ENCODE data around the gene SIDT1.
A peak's percentile ranks its signal among the peaks of the same experiment; 100 is the strongest.

The SIDT1 gene

DNA sequence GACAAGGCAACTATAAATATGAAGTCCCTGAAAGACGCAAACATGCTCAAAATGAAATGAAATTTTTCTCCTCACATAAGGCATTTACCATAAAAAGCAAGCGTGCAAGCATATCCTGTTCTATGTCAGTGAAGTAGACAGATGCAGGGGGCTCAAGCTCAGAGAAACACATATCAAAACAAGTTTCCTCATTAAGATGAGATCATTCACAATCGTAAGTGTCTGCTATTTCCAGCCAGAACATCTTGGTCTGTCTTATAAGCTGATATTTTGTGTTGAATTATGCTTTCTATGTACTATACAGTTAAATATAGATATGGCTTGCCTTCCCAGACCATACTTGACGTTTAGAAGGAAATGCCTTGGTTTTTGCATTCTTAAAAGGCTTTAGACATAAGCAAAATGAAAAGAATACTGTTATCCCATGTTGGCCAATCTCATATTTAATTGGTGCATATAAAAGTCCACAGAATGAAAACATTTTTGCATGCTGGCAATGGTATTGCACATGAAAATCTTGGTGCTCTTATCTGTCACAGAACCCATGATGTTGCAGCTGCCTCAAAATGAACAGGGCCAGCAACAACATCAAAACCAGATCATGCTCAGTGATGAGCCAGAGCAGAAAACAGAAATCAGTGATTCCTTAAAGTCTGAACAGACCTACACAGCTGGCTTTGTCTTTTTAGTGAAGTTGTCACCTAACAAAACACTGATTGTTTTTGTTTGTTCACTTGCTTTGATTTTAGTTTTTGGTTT lies 65.4 kb downstream of the SIDT1 start:
- no peak for DNase-seq (ENCODE audit: low read depth in 2 of 2)

DNA sequence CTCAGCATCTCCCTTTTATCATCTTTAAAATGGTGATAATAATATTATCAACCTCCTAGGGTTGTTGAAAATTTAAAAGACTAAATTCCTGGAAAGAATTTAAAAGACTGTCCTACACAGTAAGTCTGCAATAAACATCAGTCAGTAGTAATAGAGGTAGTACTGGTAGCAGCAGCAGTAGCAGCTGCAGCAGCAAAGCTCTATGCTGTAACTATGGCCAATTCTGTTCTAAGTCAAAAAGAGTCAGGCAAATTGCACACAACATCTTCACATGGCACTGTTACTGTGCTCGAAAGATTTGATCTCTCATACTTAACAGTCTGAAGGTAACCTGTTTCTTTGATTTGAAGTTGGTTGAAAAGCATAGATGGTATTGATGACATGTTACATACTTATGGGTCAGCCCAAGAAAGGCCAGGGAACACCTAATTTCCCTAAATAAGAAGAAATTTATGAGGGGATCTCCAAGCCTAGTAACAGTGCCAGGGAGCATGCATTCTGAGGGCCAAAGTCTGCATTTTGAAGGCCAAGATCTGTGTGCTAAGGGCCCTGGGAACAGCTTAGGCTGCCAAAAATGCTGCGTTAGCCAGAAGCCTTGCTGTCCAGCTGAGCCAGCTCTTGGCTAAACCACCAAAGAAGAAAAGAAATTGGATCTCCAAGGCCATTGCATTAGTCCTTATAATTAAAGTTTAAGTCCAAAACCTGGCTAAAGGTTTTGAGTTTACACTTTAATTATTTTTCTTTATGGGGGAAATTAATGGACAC lies 68.2 kb downstream of the SIDT1 start:
- no peak for DNase-seq (ENCODE audit: low read depth in 2 of 2)

GRCh38 chr3:113601240-113601639 lies 68.9 kb downstream of the SIDT1 start:
- no peak for DNase-seq (ENCODE audit: low read depth in 2 of 2)

DNA sequence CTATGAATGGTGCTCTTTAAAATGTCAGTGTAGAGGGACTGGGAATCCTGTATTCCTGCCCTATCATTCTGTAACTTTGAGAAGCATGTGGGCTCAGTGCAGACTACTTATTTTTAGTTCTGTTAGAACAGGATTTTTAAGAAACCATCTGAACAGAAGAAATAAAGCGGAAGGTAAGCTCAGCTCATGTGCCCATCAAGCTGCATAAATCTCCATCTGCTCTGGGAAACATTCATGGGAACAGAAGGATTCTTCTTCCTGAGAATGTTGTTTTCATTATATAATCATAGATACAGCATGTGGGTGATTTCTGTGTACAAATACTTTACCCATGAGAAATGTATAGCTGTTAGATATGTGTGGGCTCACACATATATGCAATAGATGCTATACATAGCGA lies 69.9 kb downstream of the SIDT1 start:
- DNase-seq (ENCODE audit: low read depth in 2 of 2): no peak

- no peak for DNase-seq (ENCODE audit: low read depth in 2 of 2)
These were observed 70.5 kb downstream of the SIDT1 start for GRCh38 chr3:113602836-113603235.

DNA sequence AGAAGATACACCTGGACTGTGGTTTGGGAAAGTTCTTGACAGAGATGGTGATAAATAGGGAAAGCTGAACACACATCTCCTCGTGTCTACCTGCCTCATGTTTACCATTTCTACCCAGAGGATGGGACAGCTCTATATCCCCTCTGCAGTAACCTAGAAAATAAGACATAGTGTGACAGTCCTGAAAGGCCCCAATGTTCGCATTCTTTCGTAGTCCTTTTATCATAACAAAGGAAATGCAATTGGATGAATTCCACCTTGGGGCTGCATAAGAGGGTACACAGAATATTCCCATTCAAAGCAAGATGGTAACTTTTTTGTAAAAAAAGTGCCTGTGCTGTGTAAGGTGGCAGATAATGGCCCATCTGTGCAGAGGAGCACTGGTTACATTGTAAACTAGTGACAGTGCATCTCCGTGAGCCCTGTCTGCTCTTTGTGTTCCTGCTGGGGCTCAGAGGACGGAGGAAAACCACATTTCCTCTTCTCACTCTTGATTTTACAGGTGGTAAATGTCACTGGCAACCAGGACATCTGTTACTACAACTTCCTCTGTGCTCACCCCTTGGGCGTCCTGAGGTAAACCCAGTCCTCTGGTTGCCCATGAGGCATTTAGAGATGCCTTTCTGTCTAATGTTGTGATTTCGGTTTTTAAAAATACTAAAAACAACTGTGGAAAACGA lies 74.3 kb downstream of the SIDT1 start:
- peak; percentile 29 for DNase-seq (ENCODE audit: low read depth in 2 of 2)

DNA sequence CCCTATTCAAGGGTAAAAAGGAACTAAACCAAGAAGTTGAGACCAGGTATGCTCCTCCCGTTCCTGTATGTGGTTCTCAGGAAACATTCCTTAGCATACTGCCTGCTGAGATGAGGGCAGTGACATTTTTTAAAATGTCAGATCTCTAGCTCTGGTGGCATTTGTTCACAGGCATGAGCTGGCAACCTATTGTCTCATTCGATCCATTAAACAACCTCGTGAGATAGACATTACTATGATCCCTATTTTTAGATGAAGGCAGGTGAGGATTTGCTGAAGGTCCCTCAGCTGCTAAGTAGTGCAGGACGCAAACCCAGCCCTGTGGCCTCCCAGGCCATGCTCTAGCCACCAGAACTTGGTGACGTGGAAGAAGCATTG lies 74.9 kb downstream of the SIDT1 start:
- no peak for DNase-seq (ENCODE audit: low read depth in 2 of 2)

- no peak for DNase-seq (ENCODE audit: low read depth in 2 of 2)
These were observed 82.0 kb downstream of the SIDT1 start for GRCh38 chr3:113614402-113614801.

- DNase-seq (ENCODE audit: low read depth in 2 of 2): no peak
These were observed 83.6 kb downstream of the SIDT1 start for GRCh38 chr3:113615976-113616375.

DNA sequence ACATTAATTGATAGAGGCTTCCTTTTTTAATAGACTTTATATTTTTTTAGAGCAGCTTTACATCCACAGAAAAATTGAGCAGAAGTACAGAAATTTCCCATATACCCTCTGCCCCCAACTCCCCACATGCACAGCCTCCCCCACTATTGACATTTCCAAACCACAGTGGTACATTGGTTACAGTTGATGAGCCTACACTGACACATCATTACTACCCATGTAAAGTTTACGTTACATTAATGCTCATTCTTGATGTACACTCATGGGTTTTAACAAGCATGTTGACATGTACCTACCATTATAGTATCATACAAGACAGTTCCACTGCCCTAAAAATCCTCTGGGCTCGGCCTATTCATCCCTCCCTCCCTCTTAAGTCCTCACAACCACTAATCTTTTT lies 85.4 kb downstream of the SIDT1 start:
- DNase-seq (ENCODE audit: low read depth in 2 of 2): no peak

GRCh38 chr3:113620091-113620490 lies 87.7 kb downstream of the SIDT1 start:
- DNase-seq (ENCODE audit: low read depth in 2 of 2): no peak

GRCh38 chr3:113623324-113623723 lies 91.0 kb downstream of the SIDT1 start:
- no peak for DNase-seq (ENCODE audit: low read depth in 2 of 2)

DNA sequence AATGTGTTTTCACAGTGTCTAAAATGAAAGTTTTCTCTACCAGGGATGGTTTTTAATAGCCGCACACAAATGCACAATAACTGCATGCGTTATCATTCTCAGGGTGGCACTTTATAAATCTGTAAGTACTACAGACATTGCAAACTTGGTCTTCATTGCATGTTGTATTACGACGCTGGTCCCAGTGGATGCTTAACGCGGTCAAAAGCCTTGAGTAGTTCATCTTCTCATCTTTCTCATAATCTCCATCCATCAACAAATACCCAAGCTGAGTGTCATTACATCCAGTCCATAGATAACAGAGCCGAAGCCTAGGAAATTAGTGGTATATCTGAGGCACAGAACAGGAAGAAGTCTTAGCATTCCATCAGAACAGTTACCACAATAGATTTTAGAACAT lies 91.5 kb downstream of the SIDT1 start:
- DNase-seq (ENCODE audit: low read depth in 2 of 2): no peak

DNA sequence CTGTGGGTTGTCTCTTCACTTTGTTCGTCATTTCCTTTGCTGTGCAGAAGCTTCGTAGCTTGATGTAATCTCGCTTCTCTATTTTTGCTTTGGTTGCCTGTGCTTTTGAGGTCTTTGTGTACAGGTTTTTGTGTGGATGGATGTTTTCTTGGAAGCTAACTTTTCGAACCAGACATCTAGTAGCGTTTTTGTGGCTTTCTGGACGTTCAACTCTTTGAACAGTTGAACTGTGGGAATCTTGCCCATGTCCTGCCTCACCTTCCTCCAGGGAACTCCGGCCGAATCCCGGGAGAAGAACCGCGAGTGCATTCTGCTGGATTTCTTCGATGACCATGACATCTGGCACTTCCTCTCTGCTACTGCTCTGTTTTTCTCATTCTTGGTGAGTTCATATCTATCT lies 93.5 kb downstream of the SIDT1 start:
- no peak for DNase-seq (ENCODE audit: low read depth in 2 of 2)

DNA sequence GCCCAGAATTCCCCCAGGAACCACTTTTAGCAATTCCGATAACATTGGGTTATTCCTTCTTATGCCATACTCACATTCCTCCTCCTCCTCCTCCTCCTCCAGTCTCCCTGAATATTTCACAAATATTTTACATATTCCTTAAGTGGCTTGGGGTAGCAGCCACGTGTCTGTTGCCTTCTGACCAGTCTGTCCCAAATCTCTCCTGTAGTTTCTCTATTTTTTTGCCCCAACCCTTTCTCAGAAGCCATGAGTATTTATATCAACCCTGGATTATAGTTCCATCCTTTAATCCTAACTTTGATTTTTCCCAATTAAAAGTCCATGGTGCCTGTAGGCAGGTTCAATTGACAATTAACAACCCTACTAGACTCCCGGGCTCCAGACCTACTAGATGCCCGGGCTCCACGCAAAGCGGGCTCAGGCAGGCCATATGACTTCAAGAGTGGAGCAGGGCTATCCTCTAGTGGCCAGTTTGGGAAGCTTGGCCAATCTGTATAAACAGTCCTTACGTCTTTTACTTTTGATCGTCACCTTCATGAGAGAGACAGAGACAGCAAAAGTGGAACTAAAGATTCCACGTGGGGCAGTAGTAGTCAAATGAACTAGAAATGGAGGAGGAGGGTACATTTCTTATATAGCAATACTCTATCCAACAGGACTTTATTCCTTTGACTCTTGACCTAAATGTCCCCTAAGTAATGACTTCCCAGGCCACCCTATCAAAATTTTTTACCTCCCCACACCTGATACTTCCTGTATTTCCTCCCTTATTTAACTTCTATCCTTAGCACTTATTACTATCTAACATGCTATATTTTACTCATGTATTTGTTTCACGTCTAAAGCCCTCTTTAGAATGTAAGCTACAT lies 94.4 kb downstream of the SIDT1 start:
- no peak for DNase-seq (ENCODE audit: low read depth in 2 of 2)

- DNase-seq (ENCODE audit: low read depth in 2 of 2): no peak
These were observed 96.0 kb downstream of the SIDT1 start for GRCh38 chr3:113628316-113628715.

GRCh38 chr3:113628788-113629187 lies 96.4 kb downstream of the SIDT1 start:
- DNase-seq (ENCODE audit: low read depth in 2 of 2): no peak

- no peak for DNase-seq (ENCODE audit: low read depth in 2 of 2)
These were observed 97.4 kb downstream of the SIDT1 start for GRCh38 chr3:113629584-113630421.

DNA sequence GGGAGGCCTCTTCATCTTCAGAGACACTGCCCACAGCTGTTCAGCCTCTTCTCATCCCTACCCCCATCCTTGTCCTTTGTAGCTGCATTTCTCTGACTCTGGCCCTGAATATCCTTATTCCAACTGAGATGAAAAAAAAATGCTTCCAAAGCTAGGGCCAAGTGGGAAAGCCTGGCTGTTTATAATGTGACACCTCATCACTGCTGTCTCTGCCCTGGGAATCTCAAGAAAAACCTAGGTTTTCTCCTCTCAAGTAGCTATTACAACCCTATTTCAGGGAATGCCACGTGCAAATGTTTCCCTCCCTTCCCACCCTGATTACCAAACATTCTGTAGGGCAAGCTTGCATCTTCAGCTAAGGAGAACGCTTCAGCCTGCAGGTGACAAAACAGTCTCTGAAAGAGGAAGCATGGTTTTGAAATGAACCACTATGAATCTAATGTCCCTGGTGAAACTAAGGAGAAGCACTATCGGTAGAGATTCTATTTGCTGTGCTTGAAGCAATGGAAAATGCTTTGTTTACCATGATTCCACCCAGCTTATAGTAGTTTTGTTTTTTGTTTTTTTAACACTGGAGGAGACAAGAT lies 98.7 kb downstream of the SIDT1 start:
- DNase-seq (ENCODE audit: low read depth in 2 of 2): no peak

DNA sequence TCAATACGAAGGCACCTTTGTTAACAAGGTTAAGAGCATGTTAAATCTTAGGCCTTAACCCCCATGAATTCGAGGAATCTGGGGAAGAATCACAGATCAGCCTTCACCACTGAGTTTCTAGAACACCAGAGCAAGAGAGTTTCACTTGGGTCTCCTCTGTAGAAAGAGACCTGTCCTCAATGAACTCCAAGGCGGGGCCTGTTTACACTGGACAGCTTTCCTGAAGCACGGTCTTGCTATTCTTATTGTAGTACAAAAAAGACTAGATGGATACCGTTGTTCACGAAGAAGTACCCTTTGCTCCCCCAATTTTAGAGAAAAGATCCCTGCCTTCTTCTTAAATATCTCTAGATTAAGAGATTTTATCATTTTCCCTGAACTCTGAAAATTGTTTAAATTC lies 99.2 kb downstream of the SIDT1 start:
- DNase-seq (ENCODE audit: low read depth in 2 of 2): no peak
